ENCODE data around the gene HS6ST3.

The HS6ST3 gene

GRCh38 chr13:96858133-96858826, 768.4 kb downstream of the HS6ST3 start:
- DNase-seq, result no peak

DNA sequence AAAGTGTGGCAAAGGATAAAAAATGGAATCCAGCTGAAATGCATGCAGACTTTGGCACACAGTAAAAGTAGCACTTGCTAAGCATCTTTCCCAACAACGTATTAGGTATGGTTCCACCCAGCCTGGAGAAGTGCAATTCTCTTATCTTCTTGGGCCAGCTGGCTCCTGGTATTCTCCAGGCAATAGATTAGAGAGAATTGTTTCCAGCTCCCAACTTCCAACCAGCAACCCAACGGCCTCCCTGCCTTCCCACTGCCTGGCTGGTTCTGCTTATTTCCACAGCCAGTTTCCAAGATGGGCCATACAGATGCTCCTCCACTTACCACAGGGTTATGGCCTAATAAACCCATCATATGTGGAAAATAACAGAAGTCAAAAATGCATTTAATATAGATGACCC, 771.0 kb downstream of the HS6ST3 start:
- DNase-seq, result no peak

DNA sequence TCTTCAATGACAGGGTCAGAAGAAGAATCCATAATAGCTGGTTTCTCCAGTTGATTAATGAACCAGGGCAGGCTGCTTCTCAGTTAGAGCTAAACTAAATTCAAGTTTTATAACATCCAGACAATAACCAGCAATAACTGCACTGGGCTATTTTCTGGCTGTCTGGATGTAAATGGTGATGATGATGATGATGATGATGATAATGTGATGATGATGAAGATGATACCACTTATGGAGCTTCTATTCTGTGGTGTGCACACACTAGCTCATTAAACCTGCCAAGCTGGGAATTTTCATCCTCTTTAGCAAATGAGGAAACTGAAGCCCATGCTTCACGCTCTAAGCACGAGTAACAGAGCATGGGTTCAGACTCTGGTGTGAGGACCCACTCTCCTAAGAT, 772.2 kb downstream of the HS6ST3 start:
- DNase-seq, result no peak

- DNase-seq, result no peak
Observed at GRCh38 chr13:96862999-96863398, 773.1 kb downstream of the HS6ST3 start.

DNA sequence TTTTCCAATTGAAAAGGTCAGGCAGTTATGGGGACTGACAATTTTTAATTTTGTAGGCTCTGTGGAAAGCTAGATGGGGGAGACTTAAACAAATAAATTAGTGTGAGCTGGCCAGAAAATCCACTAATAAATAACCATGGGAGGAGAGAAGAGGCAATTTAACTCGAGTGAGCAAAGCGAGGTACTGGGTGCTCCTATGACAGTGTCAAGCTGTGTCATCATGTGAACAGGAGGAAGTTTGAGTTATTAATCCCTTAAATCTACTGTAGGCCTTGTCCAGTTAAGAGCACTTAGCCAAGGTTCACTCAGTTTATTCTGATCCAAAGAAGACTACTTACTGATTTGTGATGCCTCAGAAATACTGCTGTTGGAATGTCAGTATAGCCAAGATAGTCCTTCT, 781.6 kb downstream of the HS6ST3 start:
- DNase-seq, result no peak

DNA sequence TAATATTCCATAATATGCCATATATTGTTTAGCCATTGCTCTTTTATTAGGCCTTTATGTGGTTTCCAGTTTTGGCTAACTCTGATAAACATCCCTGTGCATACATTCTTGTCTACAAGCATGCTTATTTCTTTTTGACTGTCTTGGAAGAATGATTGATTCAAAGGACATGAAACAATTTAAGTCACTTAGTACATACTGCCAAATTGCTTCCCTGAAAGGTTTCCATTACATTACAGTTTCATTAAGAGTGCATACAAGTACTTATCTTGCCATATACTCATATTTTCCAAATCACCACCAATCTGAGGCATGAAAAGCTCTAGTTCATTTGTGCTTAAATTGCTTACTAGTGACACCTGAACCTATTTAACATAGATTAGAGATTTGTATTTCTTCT, 790.5 kb downstream of the HS6ST3 start:
- no peak for DNase-seq

All from T-helper 2 cell (primary cell).